GM12878 (cell line): ENCODE measurements around the gene GIMAP8. TPM values are rescaled to one million over a fixed set of nuclear protein-coding genes. Genes with fewer than 3 reads are reported as not detected.

Experiments used
- ATAC-seq: fragments of 200-7000 bp; cut with Tn5 transposase; 3 replicates; pipeline ENCODE4 v1.9.1; 2020; ENCODE audit warnings: mild to moderate bottlenecking, moderate library complexity
- BruUV-seq: library from RNA; stranded (reverse); fragments of 400-500 nt; replicated peaks from 2 replicates; lab custom pipeline; 2021; lab: Mats Ljungman, UMichigan
- CTCF ChIA-PET: fragments of 300-600 bp; sonication (Branson Sonifier 250); formaldehyde crosslinking; extraction: SDS; loops from one replicate; lab custom pipeline; 2021; ENCODE audit warnings: inconsistent platforms; lab: Yijun Ruan, JAX
- POLR2A ChIA-PET: fragments of 350-600 bp; formaldehyde crosslinking; extraction: SDS; loops from one replicate; lab custom pipeline; 2021; ENCODE audit warnings: inconsistent platforms; lab: Charles Lee
- RAD21 ChIA-PET: fragments of 300-600 bp; sonication (Branson Sonifier 250); formaldehyde crosslinking; loops from one replicate; lab custom pipeline; 2023; ENCODE audit warnings: antibody characterized with exemption; ENCODE audit not compliant: unreplicated experiment; lab: Charles Lee
- SMC1A ChIA-PET: fragments of 300-600 bp; sonication (Branson Sonifier 250); formaldehyde crosslinking; loops from one replicate; lab custom pipeline; 2023; ENCODE audit not compliant: unreplicated experiment, uncharacterized antibody; lab: Charles Lee
- DNase-seq: peaks from one replicate; pipeline ENCODE4 v3.0.0-alpha.2; 2011; ENCODE audit warnings: low read depth, low spot score
- FAIRE-seq: peaks from 3 replicates; lab custom pipeline; 2011; peaks lifted over from hg19 to GRCh38; lab: Jason Lieb, UNC
- H2AFZ ChIP-seq: 2 replicates; pipeline ENCODE4 v1.6.0; 2011; ENCODE audit warnings: low read depth, low read length, control low read depth; ENCODE audit not compliant: control insufficient read depth
- H3K27ac ChIP-seq: 2 replicates; pipeline ENCODE4 v1.5.1; 2011; ENCODE audit warnings: control low read depth; ENCODE audit not compliant: control insufficient read depth, insufficient read depth
- H3K27me3 ChIP-seq, 2 experiments: replicated peaks in 1 of 2; 2 replicates each; pipeline versions ENCODE4 v1.6.0 to v1.6.1; 2011; ENCODE audit warnings: low read length in 1 of 2; ENCODE audit not compliant: control insufficient read depth in 2 of 2, insufficient read depth in 2 of 2
- H3K36me3 ChIP-seq, 2 experiments: 2 replicates each; pipeline ENCODE4 v1.5.1; 2011; ENCODE audit warnings: low read length in 1 of 2; ENCODE audit not compliant: control insufficient read depth in 2 of 2, insufficient read depth in 2 of 2
- H3K4me1 ChIP-seq: 2 replicates; pipeline ENCODE4 v1.6.1; 2011; ENCODE audit warnings: mild to moderate bottlenecking, low read length, moderate library complexity, mixed read lengths; ENCODE audit not compliant: control insufficient read depth, insufficient read depth
- H3K4me2 ChIP-seq: 2 replicates; pipeline ENCODE4 v1.6.0; 2011; ENCODE audit warnings: control low read depth; ENCODE audit not compliant: control insufficient read depth, insufficient read depth
- H3K4me3 ChIP-seq: fragments of 200-600 bp; sonication (generic); 2 replicates; pipeline ENCODE4 v1.5.1; 2016
- H3K79me2 ChIP-seq: 2 replicates; pipeline ENCODE4 v1.6.0; 2011; ENCODE audit warnings: low read length; ENCODE audit not compliant: control insufficient read depth, insufficient read depth
- H3K9ac ChIP-seq: 2 replicates; pipeline ENCODE4 v1.8.0; 2011; ENCODE audit warnings: low read length, control low read depth, mixed read lengths; ENCODE audit not compliant: control insufficient read depth, insufficient read depth
- H3K9me3 ChIP-seq: replicated peaks from 3 replicates; pipeline ENCODE4 v1.5.1; 2011; ENCODE audit warnings: mild to moderate bottlenecking, low read length; ENCODE audit not compliant: control insufficient read depth, insufficient read depth
- H4K20me1 ChIP-seq: 2 replicates; pipeline ENCODE4 v1.6.0; 2011; ENCODE audit not compliant: control insufficient read depth, insufficient read depth
- NFYB ChIP-seq: IDR thresholded peaks from 2 replicates; pipeline ENCODE4 v1.6.1; 2011; ENCODE audit warnings: low read depth, mild to moderate bottlenecking, low read length, improper control_type of control experiment, moderate library complexity; ENCODE audit not compliant: insufficient read depth
- STAT3 ChIP-seq: IDR thresholded peaks from 2 replicates; pipeline ENCODE4 v1.6.1; 2011; ENCODE audit warnings: low read depth, low read length, improper control_type of control experiment
- WGBS: methylation state at CpG from one replicate; pipeline ENCODE4 v1.1.6; 2016; ENCODE audit warnings: low lambda C conversion rate; ENCODE audit not compliant: insufficient replicate concordance, insufficient coverage; ENCODE audit errors: missing lambda C conversion rate; 5-methylcytosine and 5-hydroxymethylcytosine counted together
- in situ Hi-C: fragments of 300-500 bp; cut with MboI; formaldehyde crosslinking; loops from 9 replicates; pipeline ENCODE4 v1.14.3; 2018; ENCODE audit warnings: mixed read lengths
- intact Hi-C: fragments of 100-400 bp; cut with micrococcal nuclease; formaldehyde crosslinking; loops from one replicate; pipeline ENCODE4 v1.14.2; 2022; ENCODE audit not compliant: unreplicated experiment
- polyA plus RNA-seq, 11 experiments: library from polyadenylated mRNA; depleted of rRNA in 4 of 11; unstranded in 6 of 11; stranded (reverse) in 5 of 11; fragments of >200 nt; fragmentation: Nextera tagmentation in 4 of 11; fragmentation: Illumina TruSeq in 1 of 11; extraction: Ambion mirVana in 4 of 11; extraction: Trizol in 1 of 11; gene quantifications; 1 replicate in 1 of 11; 2 replicates in 10 of 11; pipeline versions ENCODE4 v1.2.1 to v1.2.3, GENCODE V29; 2011 to 2016; ENCODE audit warnings: inconsistent platforms in 2 of 11, missing spikeins in 2 of 11, low read depth in 1 of 11
- total RNA-seq, 4 experiments: library from RNA; depleted of rRNA in 3 of 4; stranded (reverse); fragments of >200 nt in 3 of 4; fragmentation: Illumina TruSeq in 1 of 4; extraction: Trizol in 1 of 4; gene quantifications; 2 replicates each; pipeline versions ENCODE4 v1.2.1 to v1.2.3, GENCODE V29; 2013 to 2021

Gene GIMAP8
- total and polyA plus RNA-seq, 10 of the 15 experiments (the other 5 are each of a cell fraction or from before 2014, with no cell fraction given), result 0.66 to 9.7 (median 4.7) TPM

DNA sequence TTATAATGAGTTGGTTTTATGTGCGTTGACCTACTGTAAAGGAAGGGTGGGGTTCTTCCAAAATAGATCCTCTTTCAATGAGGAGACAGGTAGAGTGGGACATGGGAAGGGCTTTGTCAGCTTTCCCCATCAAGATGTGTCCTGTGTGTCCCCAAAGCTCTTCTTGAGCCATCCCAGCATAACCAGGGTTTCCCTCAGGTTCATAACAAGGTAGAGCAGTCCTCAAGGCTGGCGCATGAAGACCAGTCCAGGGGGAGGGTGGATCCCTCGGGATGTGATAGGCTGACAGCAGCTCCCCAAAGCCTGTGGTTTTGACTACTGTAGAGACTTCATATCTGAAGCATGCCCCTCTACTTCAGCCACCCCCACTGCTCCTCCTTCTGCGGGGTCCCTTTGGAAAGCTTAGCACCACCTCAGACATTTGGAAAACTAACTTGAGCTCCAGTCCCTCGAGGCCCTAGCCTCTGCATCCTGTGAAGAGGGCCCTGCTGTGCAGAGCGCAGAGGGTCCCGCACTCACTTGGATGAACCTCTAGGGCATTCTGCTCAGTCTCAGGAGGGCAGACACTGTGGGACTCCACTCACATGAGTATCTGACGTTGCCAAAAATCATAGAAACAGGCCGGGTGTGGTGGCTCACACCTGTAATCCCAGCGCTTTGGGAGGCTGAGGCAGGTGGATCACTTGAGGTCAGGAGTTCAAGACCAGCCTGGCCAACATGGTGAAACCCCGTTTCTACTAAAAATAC lies 1.1 kb upstream of the GIMAP8 start:
- TF ChIP-seq STAT3 (no peak), NFYB (0 out of 2 replicates have a peak, but pooled peaks have one; percentile 10)
- Histone ChIP-seq H3K9me3 (no peaks in the 10 kb centered on the region; the same call in 2 of the 3 replicates), H3K27me3 (no peaks in the 10 kb centered on the region), H3K4me2 (peak overlapping the region; percentile 41; the same call in 1 of the 2 replicates), H4K20me1 (no peaks in the 10 kb centered on the region), H3K36me3 (peaks cover 9 to 10% of the 10 kb centered on the region in 2 experiments; a peak in 3 of 4 replicates), H3K4me1 (peaks cover 34% of the 10 kb centered on the region), H2AFZ (no peak overlapping the region), H3K4me3 (no peak overlapping the region; the same call in 1 of the 2 replicates), H3K27ac (peak overlapping the region; percentile 87), H3K9ac (peak overlapping the region; percentile 17), H3K79me2 (peaks cover 16% of the 10 kb centered on the region)
- FAIRE-seq, result no peak
- WGBS, result 52% methylated on average over 11 of the region's 11 CpGs
- BruUV-seq, result no TSS peak
- CTCF ChIA-PET, result interaction anchor here (0.6 to 4.3 kb wide), 39 partner anchors 9 to 559 kb away, joined by 3 to 112 read pairs (median 4); partner anchors contain the start of gene GIMAP2
- in situ Hi-C loops, result loop anchor here (5.0 kb wide), 1 partner anchor 303 kb away; no protein-coding TSS in a partner anchor
- POLR2A ChIA-PET, result interaction anchor here (0.8 to 1.4 kb wide), 3 partner anchors 217 to 310 kb away, joined by 3 to 4 read pairs (median 3); no protein-coding TSS in a partner anchor
- no peak for DNase-seq
- ATAC-seq, result no peak
- SMC1A ChIA-PET, result interaction anchor here (0.6 to 8.2 kb wide), 27 partner anchors 9 to 333 kb away, joined by 3 to 115 read pairs (median 4); partner anchors contain the start of genes GIMAP2 and GIMAP6
- RAD21 ChIA-PET, result interaction anchor here (0.6 to 5.1 kb wide), 19 partner anchors 9 to 427 kb away, joined by 3 to 75 read pairs (median 4); partner anchors contain the start of genes GIMAP2 and GIMAP7
- intact Hi-C loops, result loop anchor here (5.0 to 10.0 kb wide), 2 partner anchors 425 to 533 kb away; no protein-coding TSS in a partner anchor
